ENCODE data around the gene STAG1. TPM values are rescaled to one million over a fixed set of nuclear protein-coding genes. Genes with fewer than 3 reads are reported as not detected.
"Not testable (repeated sequence)": the region's sequence is repeated elsewhere in the genome, so short reads cannot be mapped to it uniquely, and the experiment has no call there.

The STAG1 gene
- total RNA-seq, 1 experiment from 2014 or later: 12.3 TPM

DNA sequence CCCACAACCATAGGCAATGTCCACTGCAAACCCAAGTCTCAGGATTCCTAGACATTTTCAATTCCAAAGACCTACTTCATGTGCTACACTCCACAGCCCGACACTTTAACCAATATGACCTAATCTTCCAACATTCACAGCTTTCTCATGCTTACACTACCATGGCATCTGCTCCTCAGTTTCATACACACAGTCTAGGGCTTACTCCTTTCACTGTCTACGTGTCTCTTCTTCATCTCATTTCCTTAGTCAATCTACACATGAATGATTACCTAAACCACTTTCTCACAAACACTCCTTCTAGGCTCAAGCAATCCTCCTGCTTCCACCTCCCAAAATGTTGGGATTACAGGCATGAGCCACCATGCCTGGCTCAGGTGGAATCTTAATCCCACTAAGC, 106.3 kb downstream of the STAG1 start:
- no peak for DNase-seq (ENCODE audit: low spot score)

DNA sequence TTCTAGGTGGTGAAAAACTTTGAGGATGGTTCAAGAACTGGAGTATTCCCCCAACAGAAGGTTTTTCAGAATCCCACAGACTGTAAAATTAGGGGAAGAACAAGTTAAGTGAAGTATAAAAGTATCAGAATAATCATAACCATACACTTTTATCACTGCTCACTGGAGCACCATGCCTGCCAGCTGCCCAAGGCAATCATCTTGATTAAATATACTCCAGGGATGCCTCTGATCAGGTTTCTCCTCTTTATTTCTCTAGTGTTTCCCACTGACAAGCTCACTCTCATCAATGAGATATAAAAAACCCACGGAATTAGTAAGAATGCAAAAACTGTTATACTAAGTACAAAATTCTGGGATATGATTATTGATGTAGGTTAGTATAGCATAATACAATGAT, 108.0 kb downstream of the STAG1 start:
- no peak for DNase-seq (ENCODE audit: low spot score)

DNA sequence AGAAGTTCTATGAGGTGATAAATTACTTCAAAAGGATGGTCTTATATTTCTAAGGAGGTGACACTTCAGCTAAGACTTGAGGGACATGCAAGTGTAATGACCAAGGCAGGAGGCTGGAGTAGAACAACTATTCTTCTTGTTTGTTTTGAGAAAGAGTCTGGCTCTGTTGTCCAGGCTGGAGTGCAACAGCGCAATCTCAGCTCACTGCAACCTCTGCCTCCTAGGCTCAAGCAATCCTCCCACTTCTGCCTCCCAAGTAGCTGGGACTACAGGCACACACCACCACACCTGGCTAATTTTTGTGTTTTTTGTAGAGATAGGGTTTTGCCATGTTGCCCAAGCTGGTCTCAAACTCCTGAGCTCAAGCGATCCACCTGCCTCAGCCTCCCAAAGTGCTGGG, 108.8 kb downstream of the STAG1 start:
- DNase-seq (ENCODE audit: low spot score): not testable (repeated sequence)

DNA sequence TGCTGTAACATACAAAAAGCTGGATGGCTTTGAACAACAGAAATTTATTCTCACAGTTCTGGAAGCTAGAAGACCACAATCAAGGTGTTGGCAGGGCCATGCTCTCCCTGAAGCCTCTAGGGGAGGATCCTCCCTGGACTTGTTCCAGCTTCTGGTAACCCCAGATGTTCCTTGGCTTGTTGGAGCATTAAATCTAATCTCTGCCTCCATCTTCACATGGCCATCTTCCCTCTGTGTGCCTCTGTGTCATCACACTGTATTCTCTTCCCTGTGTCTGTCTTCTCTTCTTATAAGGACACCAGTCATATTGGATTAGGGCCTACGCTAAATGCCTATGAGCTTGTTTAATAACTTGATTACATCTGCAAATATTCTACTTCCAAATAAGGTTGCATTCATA, 109.5 kb downstream of the STAG1 start:
- DNase-seq (ENCODE audit: low spot score): no peak

DNA sequence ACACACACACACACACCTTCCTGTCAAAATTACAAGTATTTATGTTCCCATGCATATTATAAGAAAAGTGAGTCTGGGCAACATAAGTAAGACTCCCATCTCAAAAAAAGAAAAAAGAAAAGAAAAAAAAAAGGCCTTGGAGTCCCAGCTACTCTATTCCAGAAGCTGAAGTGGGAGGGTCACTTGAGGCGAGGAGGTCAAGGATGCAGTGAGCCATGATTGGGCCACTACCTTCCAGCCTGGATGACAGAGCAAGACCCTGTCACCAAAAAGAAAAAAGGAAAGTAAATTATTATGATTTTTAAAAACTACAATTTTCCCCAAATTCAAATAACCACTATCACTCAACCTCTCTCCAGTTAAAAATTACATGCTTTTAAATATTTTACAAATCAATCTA, 113.1 kb downstream of the STAG1 start:
- DNase-seq (ENCODE audit: low spot score): no peak

DNA sequence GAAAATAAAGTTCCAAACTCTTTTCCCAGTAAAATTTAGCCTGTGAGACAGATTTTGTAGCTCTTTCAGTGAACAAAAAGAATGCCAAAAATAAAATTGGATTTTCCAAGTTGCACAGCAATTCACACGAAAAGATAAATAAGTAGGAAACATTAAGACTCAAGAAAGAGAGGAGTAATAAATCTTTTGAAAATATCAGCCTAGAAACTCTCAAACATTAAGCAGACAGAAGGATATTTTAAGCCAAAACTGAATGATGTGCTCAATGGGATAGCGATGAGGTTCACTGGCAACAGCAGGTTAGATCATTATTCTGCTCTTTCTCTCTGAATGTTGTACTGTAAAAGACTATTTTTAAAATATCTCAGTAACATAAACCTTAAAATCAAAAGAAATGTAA, 115.0 kb downstream of the STAG1 start:
- no peak for DNase-seq (ENCODE audit: low spot score)

DNA sequence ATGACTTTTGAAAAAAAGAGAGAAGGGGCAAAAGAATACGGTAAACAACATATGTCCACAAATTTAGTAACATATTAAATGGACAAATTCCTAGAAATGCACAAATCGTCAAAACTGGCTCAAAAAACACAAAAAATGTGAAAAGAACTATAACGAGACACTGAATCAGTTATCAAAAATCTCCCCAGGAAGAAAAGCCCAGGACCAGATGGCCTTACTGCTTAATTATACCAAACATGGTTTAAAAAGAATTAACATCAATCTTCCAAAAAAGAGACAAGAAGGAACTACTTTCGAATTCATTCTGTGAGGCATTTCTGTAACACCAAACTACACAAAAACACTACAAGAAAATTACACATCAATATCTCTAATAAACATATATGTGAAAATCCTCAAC, 117.4 kb downstream of the STAG1 start:
- no peak for DNase-seq (ENCODE audit: low spot score)

DNA sequence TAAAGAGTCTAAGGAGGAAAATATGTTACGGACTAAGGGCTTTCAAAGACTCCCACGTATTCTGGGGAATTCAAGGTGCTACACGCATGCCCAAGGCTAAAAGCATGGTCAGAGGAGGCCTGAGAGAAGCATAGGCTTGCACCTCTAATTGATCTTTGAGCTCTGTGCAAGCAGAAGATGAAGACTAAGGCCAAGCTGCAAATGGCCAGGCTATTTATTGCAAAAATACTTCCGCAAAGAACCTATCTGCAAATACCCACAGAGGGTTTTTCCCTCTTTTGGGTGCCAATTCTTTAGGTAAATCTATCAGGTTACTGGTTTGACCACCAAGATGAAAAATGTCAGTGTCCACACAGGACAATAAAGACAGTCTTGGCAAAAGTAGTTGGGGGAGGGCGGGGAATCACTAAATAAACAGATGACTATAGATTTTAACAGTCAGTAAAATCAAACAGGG, 119.5 kb downstream of the STAG1 start:
- no peak for DNase-seq (ENCODE audit: low spot score)

DNA sequence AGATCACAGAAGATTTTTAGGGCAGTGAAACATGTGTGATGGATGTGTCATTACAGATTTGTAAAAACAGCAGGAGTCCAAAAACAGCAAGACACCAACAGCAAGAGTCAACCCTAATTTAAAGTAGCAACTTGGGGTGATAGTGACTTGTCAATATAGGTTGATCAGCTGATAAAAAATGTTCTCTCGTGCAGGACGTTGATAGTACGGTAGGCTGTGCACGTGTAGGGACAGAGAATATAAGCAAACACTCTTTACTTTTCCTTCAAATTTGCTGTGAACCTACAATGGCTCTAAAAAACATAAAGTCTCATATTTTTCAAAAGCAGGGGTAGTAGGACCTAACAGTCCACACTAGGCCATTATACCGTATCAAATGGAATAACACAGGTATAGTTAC, 120.8 kb downstream of the STAG1 start:
- no peak for DNase-seq (ENCODE audit: low spot score)

DNA sequence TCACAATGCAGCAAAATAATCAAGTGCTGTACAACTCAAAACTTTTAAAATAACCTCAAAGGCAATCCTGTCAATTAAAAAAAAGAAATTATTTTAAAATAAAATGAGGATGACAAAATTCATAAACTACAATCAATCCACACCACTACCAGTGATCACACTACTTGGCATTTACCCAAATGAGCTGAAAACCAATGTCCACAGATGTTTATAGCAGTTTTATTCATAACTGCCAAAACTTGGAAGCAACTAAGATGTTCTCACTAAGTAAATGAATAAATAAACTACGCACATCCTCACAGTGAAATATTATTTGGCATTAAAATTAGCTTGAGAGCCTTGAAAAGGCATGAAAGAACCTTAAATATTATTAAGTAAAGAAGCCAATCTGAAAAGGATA, 121.3 kb downstream of the STAG1 start:
- no peak for DNase-seq (ENCODE audit: low spot score)

DNA sequence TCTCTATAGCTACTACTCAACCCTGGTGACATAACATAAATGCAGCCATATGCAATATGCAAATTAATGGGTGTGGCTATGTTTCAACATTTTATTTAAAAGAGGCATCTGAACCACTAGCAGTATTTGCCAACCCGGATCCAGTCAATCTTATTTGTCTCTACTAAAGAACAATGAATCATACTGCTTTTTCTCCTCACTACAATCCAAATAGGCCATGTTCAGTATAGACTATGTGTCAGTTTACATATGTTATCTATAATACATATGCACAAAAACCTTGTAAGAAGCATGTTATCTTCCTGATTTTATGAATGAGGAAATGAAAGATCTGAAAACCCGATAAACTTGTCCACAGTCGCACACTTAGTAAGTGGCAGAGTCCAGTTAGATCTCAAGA, 125.7 kb downstream of the STAG1 start:
- DNase-seq (ENCODE audit: low spot score): peak; percentile 46

DNA sequence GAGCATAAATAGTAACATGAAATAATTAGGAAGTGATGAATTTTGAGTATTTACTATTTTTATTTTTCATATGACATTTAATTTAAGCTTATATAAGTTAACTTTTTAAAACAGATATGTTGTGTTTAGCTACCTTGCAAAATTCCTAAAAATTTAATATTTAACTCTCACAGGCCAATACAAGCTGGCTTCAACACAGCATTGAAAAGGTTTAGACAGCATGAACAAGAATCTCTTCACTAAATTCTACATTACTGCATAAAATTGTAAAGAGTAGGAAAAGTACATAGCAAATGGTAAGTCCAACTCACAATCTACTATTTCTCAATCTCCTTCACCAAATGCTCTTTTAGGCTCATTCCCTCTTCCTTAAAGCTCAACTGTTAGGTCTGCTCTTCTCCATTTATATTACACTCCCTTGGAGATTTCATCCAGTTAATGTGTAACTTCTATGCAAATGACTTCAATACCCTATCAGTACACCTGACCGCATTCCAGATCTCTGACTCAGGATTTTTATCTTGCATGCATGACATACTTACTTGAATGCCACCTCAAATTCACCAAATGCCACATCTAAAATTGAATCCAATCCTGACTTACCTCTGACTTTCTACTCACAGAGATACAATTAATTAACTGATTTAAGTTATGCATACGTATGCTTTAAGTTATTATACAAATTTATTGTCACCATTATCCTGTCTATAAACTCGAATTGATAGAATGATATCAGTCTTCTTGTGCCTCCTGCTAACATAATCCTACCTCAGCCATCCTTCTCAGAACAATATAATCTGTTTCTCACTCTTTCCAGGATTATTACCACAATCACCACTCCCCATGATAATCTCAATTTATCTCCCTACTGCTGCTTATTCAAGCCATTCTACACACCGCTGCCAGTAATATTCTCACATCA, 127.0 kb downstream of the STAG1 start:
- peak; percentile 81 for DNase-seq (ENCODE audit: low spot score)

DNA sequence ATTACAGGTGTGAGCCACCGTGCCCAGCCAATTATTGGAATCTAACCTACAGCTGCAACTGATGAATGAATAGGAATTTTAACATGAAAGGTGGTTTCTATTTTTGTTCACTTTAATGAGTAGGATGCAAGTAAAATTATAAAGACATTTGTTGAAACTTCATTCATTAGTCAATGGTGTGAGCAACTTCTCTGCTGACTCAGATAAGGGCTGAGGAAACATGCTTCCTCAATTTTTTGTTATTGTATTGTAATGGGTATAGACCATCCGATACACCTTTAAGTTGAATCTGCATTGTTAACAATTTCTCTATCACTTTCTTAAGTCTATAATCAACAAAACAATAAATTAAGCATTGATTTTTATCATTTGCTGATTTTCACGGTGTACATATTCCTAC, 127.8 kb downstream of the STAG1 start:
- no peak for DNase-seq (ENCODE audit: low spot score)

DNA sequence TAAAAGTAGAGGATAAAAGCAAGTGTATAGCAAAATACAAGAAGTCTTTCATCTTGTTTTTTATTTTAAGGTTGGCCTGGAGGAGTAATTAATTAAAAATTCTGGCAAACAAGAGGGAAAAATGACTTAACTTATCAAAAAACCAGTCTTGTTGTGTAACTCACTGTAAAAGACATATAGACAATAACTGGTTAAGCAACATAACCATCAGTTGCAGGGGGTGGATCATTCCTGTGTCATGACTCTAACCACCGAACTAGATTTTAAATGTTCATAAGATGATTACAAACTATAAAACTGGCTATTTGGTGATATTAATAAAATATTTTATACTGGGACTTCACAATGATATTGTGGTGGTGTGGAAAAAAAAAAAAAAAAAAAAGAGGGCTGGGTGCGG, 130.6 kb downstream of the STAG1 start:
- no peak for DNase-seq (ENCODE audit: low spot score)

DNA sequence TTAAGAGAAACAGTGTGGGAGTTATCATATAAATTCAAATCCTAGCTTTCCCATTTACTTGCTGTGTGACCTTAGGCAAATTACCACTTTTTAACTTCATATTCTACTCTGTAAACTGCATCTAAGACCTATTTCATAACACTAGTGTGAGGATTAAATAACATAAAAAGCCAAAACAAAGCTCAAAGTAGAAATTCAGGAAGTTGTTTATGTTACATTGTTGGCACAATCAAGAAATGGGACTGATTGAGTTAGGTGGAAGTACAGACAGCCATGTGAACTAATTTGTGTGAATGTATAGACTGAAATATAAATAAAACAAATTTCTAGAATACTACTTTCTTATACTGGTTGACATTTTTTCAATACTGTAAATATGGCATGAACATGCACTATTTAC, 131.7 kb downstream of the STAG1 start:
- no peak for DNase-seq (ENCODE audit: low spot score)

DNA sequence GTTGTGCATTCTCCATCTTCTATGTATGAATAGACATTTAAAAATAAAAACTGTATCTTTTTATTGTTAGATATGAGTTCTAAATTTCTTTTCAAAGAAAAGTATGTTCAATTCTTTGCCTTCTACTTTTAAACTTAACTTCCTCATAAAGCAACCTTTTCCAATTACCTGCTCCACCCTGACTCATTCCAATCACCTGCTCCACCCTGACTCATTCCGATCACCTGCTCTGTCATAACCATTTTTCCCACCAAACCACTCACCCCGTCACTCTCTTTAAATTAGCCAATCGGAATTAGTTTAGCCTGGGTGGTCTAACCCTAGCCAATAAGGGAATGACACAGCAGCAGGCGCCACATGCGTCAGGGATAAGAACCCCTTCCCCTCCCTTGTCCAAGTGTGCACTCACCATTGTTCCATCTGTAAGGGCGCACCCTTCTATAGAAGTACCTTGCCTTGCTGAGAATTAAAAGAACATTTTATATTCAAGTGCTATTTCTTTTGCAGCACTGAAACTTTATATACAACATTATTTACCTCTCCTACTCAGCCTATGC, 134.1 kb downstream of the STAG1 start:
- peak; percentile 36 for DNase-seq (ENCODE audit: low spot score)

DNA sequence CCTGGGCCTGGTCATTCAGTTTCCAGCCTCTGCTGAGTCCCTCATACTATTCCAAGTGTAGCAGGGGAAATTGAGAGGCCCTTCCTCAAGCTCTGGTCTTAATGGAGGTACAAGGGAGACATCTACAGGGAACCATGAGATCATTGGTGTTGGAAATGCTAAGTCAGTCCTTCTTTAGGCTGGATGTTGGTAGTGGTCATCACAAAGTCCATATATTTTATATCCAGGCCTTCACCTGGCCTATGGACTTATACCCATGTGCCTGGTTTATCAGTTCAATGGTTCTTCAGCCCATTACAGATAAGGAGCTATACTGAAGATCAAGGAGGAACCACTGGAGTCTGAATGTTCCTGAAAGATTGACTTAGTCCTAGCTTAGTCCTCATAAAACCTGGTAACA, 135.0 kb downstream of the STAG1 start:
- DNase-seq (ENCODE audit: low spot score): no peak

DNA sequence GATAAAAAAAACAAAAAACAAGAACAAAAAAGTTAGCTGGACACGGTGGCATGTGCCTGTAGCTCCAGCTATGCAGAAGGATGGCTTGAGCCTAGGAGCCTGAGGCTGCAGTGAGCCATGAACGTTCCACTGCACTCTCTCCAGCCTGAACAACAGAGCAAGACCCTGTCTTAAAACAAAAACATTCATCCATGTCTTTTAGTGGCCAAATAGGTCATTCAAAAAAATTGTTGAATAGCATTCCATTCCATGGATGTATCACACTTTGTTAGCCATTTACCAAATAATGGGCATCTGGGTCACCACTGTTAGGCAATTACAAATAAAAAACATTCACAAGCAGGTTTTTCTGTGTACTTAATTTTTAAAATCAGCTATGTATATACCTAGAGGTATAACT, 139.7 kb downstream of the STAG1 start:
- DNase-seq (ENCODE audit: low spot score): no peak

DNA sequence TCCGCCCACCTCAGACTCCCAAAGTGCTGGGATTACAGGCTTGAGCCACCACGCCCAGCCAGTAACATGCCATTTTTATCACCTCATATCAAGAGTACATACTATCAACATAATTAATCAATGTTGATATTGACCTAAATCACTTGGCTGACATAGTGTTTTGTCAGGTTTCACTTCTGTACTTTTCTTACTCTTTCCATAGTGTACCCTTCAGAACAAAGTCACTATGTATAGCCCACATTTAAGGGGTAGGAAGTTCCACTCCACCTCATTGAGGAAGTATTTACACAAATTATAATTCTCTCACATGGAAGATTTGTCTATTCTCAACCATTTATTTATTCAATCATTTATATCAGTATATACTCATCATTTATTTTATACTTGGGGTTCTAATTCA, 145.2 kb downstream of the STAG1 start:
- no peak for DNase-seq (ENCODE audit: low spot score)

DNA sequence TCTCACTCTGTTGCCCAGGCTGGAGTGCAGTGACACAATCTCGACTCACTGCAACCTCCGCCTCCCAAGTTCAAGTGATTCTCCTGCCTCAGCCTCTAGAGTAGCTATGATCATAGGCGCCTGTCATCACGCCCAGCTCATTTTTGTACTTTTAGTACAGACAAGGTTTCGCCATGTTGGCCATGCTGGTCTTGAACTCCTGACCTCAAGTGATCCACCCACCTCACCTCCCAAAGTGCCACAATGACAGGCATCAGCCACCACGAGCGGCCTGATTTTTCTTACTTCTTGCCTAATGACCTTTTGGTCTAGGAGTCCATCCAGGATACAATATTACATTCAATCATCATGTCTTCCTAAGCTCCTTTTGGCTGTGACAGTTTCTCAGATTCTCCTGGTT, 146.0 kb downstream of the STAG1 start:
- not testable (repeated sequence) for DNase-seq (ENCODE audit: low spot score)

DNA sequence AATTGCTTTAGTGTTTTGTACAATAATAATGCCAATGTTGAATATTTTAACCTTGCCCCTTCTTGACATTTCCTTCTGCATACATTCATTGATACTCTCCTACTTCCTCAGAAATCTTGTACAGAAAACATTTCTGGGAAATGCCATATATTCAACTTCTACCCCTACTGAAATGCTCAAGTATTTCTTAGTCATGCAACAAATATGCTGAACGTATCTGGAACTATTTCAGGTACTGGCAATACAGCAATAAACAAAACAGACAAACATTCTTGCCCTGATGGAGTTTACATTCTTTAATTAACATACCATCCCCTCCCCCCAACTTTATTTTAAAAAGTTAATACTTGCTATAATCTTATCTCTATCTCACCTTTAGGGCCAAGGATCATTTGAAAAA, 147.2 kb downstream of the STAG1 start:
- DNase-seq (ENCODE audit: low spot score): no peak

DNA sequence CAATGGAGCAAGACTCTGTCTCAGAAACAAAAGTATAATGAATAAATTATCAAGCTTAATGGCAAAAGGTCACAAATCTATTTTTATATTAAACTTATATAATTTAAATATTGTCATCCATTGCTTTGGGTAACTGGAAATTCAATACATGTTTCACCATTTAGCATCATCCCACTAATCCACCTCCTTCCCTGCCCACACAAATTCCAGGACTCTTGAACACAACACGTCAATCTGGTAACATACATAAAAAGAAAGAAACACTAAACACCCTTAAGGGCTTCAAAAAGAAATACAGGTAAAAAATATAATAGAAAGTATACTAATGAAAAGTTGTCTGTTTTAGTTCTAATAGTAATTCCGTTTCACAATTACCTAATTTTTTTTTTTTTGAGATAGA, 149.4 kb downstream of the STAG1 start:
- no peak for DNase-seq (ENCODE audit: low spot score)

Measured in HT-29 (cell line).